Endodermal cell (in vitro differentiated cells): ENCODE data around the gene OARD1. TPM values are rescaled to one million over a fixed set of nuclear protein-coding genes. Genes with fewer than 3 reads are reported as not detected.

Experiments
- DNase-seq: peaks from one replicate; pipeline ENCODE4 v3.0.0-alpha.2; 2017
- H3K27ac ChIP-seq: 2 replicates; pipeline ENCODE4 v1.5.1; 2013; ENCODE audit warnings: mild to moderate bottlenecking, low read depth, low read length, moderate library complexity
- H3K27me3 ChIP-seq: 2 replicates; pipeline ENCODE4 v1.6.1; 2013; ENCODE audit warnings: mild to moderate bottlenecking, low read length, moderate library complexity; ENCODE audit not compliant: insufficient read depth, control insufficient read depth, poor library complexity, severe bottlenecking
- H3K36me3 ChIP-seq: 2 replicates; pipeline ENCODE4 v1.7.0; 2013; ENCODE audit warnings: mild to moderate bottlenecking, low read length, moderate library complexity; ENCODE audit not compliant: control insufficient read depth, insufficient read depth
- H3K4me1 ChIP-seq: one replicate; pipeline ENCODE4 v1.7.0; 2013; ENCODE audit warnings: low read length; ENCODE audit not compliant: control insufficient read depth, insufficient read depth
- H3K4me3 ChIP-seq: 2 replicates; pipeline ENCODE4 v1.5.1; 2013; ENCODE audit warnings: mild to moderate bottlenecking, low read length, moderate library complexity
- H3K9ac ChIP-seq: 2 replicates; pipeline ENCODE4 v1.6.1; 2013; ENCODE audit warnings: mild to moderate bottlenecking, low read length, moderate library complexity; ENCODE audit not compliant: poor library complexity, severe bottlenecking; ENCODE audit errors: extremely low read depth
- H3K9me3 ChIP-seq: 2 replicates; pipeline ENCODE4 v1.6.1; 2013; ENCODE audit warnings: mild to moderate bottlenecking, low read length, moderate library complexity; ENCODE audit not compliant: control insufficient read depth
- H3K27ac Mint-ChIP-seq: 2 replicates; pipeline ENCODE4 v1.8.0; 2020; ENCODE audit warnings: mixed read lengths
- H3K27me3 Mint-ChIP-seq: 2 replicates; pipeline ENCODE4 v1.8.0; 2021; ENCODE audit warnings: mild to moderate bottlenecking, mixed read lengths; ENCODE audit not compliant: insufficient read depth
- H3K36me3 Mint-ChIP-seq: 2 replicates; pipeline ENCODE4 v1.8.0; 2020; ENCODE audit warnings: low read depth, mixed read lengths
- H3K4me1 Mint-ChIP-seq: 2 replicates; pipeline ENCODE4 v1.8.0; 2020; ENCODE audit warnings: mixed read lengths
- H3K4me3 Mint-ChIP-seq: 2 replicates; pipeline ENCODE4 v1.8.0; 2020; ENCODE audit warnings: mild to moderate bottlenecking, moderate library complexity, mixed read lengths
- H3K9me3 Mint-ChIP-seq: 2 replicates; pipeline ENCODE4 v1.8.0; 2020; ENCODE audit warnings: mild to moderate bottlenecking, mixed read lengths
- WGBS, 2 experiments: methylation state at CpG; one replicate each; pipeline versions ENCODE4 v1.1.5 to v1.1.7; 2013; ENCODE audit warnings: missing lambda C conversion rate in 2 of 2, mixed read lengths in 1 of 2; ENCODE audit not compliant: insufficient coverage in 1 of 2, insufficient read length in 1 of 2; 5-methylcytosine and 5-hydroxymethylcytosine counted together
- total RNA-seq, 2 donors: library from RNA; stranded (reverse); fragmentation: NEBNext Ultra II Directional in 1 of 2; extraction: Animal tissue kit (Norgen Biotek cat#: 25700) in 1 of 2; gene quantifications; 2 replicates in 1 of 2; 3 replicates in 1 of 2; pipeline ENCODE4 v1.2.1, GENCODE V29; 2021
- TF ChIP-seq, protein P1 (sequence below): fragments of 200-600 bp; sonication (generic); conservative IDR thresholded peaks from 2 replicates; pipeline ENCODE4 v1.5.0; 2021; ENCODE audit warnings: antibody characterized with exemption, mild to moderate bottlenecking

Gene OARD1
- total RNA-seq, 2 donors from 2014 or later: 33.8 to 40.7 TPM

DNA sequence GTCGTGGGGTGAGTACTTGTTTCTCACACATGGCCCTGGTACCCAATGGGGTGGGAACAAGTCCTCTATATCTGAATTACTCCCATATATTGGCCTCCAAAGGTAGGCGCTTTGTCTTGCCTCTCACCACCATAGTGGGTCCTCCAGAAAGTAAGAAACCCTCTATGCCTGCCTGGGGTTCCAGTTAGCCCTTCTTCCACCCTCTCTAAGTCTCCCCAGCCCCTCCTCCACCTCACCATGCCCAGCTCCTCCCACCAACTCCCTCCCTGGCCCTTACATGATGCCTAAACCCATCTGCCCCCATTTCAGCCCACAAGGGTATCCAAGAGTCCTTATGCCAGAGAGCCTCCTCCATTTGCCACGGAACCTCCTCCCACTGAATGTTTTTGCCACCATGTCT, 29.0 kb downstream of the OARD1 start:
- Histone ChIP-seq H3K27ac (no peak overlapping the region), H3K4me3 (no peak overlapping the region), H3K27me3 (no peaks in the 10 kb centered on the region), H3K36me3 (no peaks in the 10 kb centered on the region), H3K4me1 (no peaks in the 10 kb centered on the region), H3K9me3 (no peaks in the 10 kb centered on the region), H3K9ac (no peak overlapping the region)
- TF ChIP-seq, protein P1, sequence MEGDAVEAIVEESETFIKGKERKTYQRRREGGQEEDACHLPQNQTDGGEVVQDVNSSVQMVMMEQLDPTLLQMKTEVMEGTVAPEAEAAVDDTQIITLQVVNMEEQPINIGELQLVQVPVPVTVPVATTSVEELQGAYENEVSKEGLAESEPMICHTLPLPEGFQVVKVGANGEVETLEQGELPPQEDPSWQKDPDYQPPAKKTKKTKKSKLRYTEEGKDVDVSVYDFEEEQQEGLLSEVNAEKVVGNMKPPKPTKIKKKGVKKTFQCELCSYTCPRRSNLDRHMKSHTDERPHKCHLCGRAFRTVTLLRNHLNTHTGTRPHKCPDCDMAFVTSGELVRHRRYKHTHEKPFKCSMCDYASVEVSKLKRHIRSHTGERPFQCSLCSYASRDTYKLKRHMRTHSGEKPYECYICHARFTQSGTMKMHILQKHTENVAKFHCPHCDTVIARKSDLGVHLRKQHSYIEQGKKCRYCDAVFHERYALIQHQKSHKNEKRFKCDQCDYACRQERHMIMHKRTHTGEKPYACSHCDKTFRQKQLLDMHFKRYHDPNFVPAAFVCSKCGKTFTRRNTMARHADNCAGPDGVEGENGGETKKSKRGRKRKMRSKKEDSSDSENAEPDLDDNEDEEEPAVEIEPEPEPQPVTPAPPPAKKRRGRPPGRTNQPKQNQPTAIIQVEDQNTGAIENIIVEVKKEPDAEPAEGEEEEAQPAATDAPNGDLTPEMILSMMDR: no peak
- Mint-ChIP-seq H3K36me3 (no peaks in the 10 kb centered on the region), H3K4me1 (peaks cover 31% of the 10 kb centered on the region), H3K4me3 (no peak overlapping the region), H3K27me3 (no peaks in the 10 kb centered on the region), H3K9me3 (no peaks in the 10 kb centered on the region), H3K27ac (no peak overlapping the region)
- no peak for DNase-seq
- 93 to 100% methylated on average over 1 to 3 of the region's 3 CpGs for WGBS, 2 experiments

DNA sequence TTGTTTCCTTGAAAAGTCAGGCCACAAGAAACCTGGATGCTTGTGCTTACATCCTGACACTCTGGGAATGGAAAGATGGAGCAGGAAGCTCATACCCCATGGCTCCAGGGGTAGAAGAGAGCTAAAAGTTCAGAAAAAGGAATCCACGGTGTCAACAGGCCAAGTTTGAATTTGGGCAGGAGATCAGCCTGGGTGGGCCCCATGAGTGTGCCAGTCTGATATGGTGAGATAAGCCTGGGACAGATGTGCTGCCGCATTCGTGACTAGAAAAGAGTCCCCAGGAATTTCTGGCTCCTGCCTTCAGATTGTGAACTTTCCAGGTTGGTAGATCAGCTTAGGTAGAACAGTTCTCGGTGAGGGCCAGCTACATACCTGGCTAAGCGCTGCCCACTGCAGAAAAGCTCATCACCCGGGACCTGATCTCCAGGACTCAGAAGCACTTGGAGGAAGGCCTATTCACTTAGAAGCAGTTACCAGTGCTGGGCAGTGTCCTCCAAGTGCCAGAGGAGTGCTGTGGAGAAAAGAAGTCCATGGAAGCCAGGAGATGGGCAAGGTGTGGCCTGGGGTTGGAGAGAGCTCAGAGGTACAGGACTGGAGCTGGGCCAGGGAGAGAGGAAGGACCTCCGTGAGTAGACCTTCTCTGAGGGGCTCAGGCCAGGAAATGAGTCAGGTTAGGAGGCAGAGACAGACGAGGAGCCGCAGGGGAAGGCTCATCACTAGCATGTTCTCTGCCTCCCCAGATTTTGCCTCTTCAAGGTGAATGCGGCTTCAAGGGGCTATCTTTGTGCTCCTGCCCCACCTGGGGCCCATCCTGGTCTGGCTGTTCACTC, 29.7 kb downstream of the OARD1 start, which contains the start of gene TSPO2:
TSPO2 (plus strand) TSS at position 242 of the 830 bp plus-strand sequence; CDS start at position 761, 519 bp downstream.
- DNase-seq: no peak
- no peak within 1 kb of the TSS for H3K27ac ChIP-seq
- H3K9me3 Mint-ChIP-seq: no peaks in the 10 kb centered on the region

DNA sequence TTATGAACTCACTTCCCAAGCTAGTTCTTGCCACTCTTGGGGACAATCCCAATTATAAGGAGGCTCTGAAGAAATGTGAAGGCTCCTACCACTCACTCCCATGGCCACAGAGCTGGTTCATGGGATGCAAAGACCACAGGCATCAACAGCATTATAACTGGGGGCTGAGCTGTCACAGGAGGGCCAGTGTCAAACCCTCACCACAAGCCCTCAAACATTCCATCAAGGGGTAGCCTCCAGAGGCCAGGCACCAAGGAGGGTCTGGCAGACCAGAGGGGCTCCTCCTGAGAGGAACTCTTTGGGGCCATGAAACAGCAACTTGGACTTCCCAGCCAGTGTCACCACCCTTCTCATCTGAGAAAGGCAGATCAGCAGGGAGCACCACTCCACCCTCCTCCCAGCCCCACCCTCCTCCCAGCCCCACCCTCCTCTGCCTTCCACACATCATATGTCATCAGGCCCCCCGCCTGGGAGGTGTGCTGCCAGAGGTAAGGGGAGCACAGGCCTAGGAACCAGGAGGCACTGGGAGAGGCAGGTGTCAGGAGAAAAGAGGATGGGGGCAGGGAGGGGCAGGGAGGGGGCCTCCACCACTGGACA, 31.1 kb downstream of the OARD1 start:
- 91% methylated on average over 1 of the region's 1 CpG; no CpG with 5 or more reads in 1 of the 2 experiments for WGBS, 2 experiments
- H3K4me3 ChIP-seq: no peak overlapping the region
- H3K27me3 Mint-ChIP-seq: no peaks in the 10 kb centered on the region
- peaks cover 38% of the 10 kb centered on the region for H3K4me1 Mint-ChIP-seq
- TF ChIP-seq, protein P1: no peak
- no peak for DNase-seq
- H3K27ac ChIP-seq: no peak overlapping the region
- no peaks in the 10 kb centered on the region for H3K36me3 ChIP-seq
- peaks cover 5% of the 10 kb centered on the region for H3K4me1 ChIP-seq
- H3K27ac Mint-ChIP-seq: no peak overlapping the region
- H3K27me3 ChIP-seq: no peaks in the 10 kb centered on the region
- H3K9me3 Mint-ChIP-seq: no peaks in the 10 kb centered on the region
- H3K36me3 Mint-ChIP-seq: no peaks in the 10 kb centered on the region
- no peak overlapping the region for H3K4me3 Mint-ChIP-seq
- no peak overlapping the region for H3K9ac ChIP-seq
- H3K9me3 ChIP-seq: no peaks in the 10 kb centered on the region

More for the DNA sequence above, 29.7 kb downstream of the OARD1 start, which contains the start of gene TSPO2:
- no peak within 1 kb of the TSS for H3K4me3 ChIP-seq
- Mint-ChIP-seq H3K27ac (no peak within 1 kb of the TSS), H3K4me1 (peaks cover 31% of the 10 kb centered on the region), H3K27me3 (no peaks in the 10 kb centered on the region), H3K36me3 (no peaks in the 10 kb centered on the region), H3K4me3 (no peak within 1 kb of the TSS)
- H3K9me3 ChIP-seq: no peaks in the 10 kb centered on the region
- peaks cover 1% of the 10 kb centered on the region for H3K4me1 ChIP-seq
- H3K9ac ChIP-seq: no peak within 1 kb of the TSS
- TF ChIP-seq, protein P1: no peak
- H3K27me3 ChIP-seq: no peaks in the 10 kb centered on the region
- H3K36me3 ChIP-seq: no peaks in the 10 kb centered on the region
- 91 to 93% methylated on average over 10 of the region's 10 CpGs for WGBS, 2 experiments
